ENCODE data around the gene DTNB. TPM values are rescaled to one million over a fixed set of nuclear protein-coding genes. Genes with fewer than 3 reads are reported as not detected.
A peak's percentile ranks its signal among the peaks of the same experiment; 100 is the strongest.

Gene DTNB
- total and polyA plus RNA-seq, 2 of the 4 experiments (the other 2 are of a cell fraction): 3.8 to 5.3 TPM

- Histone ChIP-seq H3K18ac (ENCODE audit: low read depth, low read length) (no peak overlapping the region), H3K79me1 (ENCODE audit: low read depth in 1 of 2, low read length in 2 of 2) (no peaks in the 10 kb centered on the region), H4K91ac (ENCODE audit: insufficient read depth, low read depth, low read length) (no peak overlapping the region), H3K14ac (replicated peaks; ENCODE audit: low read depth, low read length) (no peak overlapping the region), H3K36me3 (ENCODE audit: control insufficient read depth, insufficient read depth, low read length) (no peaks in the 10 kb centered on the region), H2BK120ac (ENCODE audit: low read depth, low read length) (no peak overlapping the region), H3K4me3 (ENCODE audit: insufficient read depth, low read depth, low read length) (no peak overlapping the region), H2AK5ac (ENCODE audit: low read depth, low read length) (no peak overlapping the region; the same call in 1 of the 2 replicates), H3K9me3 (ENCODE audit: control insufficient read depth, insufficient read depth, low read length) (no peaks in the 10 kb centered on the region), H3K4ac (ENCODE audit: low read depth, low read length) (0 out of 2 replicates have a peak overlapping the region, but pooled peaks have one; percentile 11), H3K23ac (ENCODE audit: low read depth, low read length) (no peak overlapping the region), H4K20me1 (ENCODE audit: insufficient read depth, low read length) (no peaks in the 10 kb centered on the region), H3K27me3 (ENCODE audit: control insufficient read depth, insufficient read depth, low read length) (no peaks in the 10 kb centered on the region), H4K5ac (ENCODE audit: low read depth, low read length) (no peak overlapping the region), H4K8ac (ENCODE audit: low read depth in 2 of 2, low read length in 2 of 2) (no peak overlapping the region), H2AK9ac (replicated peaks; ENCODE audit: low read depth, low read length, poor library complexity) (no peak overlapping the region), H2BK20ac (ENCODE audit: low read depth, low read length) (no peak overlapping the region), H3K56ac (ENCODE audit: extremely low read depth, insufficient read depth, low read length) (no peak overlapping the region), H2BK5ac (ENCODE audit: low read depth, low read length, poor library complexity, severe bottlenecking) (no peak overlapping the region), H2BK15ac (ENCODE audit: low read depth, low read length) (no peak overlapping the region), H3K9me1 (ENCODE audit: insufficient read depth, low read length) (no peaks in the 10 kb centered on the region), H3K4me2 (ENCODE audit: low read depth, low read length) (no peak overlapping the region), H3K27ac (ENCODE audit: insufficient read depth, low read length) (no peak overlapping the region), H3K4me1 (ENCODE audit: control insufficient read depth, insufficient read depth, low read length) (peaks cover 2% of the 10 kb centered on the region), H2AFZ (replicated peaks; ENCODE audit: low read length, poor library complexity) (peak overlapping the region; percentile 53), H3K9ac (ENCODE audit: low read depth, low read length) (no peak overlapping the region)
- ATAC-seq (ENCODE audit: low read depth): no peak
- ChIA-PET CTCF (no interaction called here), POLR2A (ENCODE audit: unreplicated experiment) (no interaction called here)
- BruUV-seq (replicated peaks): no TSS peak
- intact Hi-C loops (cut with micrococcal nuclease) (no loop called here), dilution Hi-C loops (cut with HindIII; ENCODE audit: low sequenced_read_pairs, unreplicated experiment) (no loop called here), in situ Hi-C loops (cut with MboI; ENCODE audit: low sequenced_read_pairs) (no loop called here)
- TF ChIP-seq RCOR1 (IDR thresholded peaks at IDR 0.05; ENCODE audit: insufficient replicate concordance, low read length) (no peak), CTCF (conservative IDR thresholded peaks at IDR 0.05; ENCODE audit: low read depth, low read length) (no peak), SMC3 (IDR thresholded peaks at IDR 0.05; ENCODE audit: low read depth, low read length) (no peak), CEBPB (IDR thresholded peaks at IDR 0.05; ENCODE audit: low read depth, low read length) (no peak), BHLHE40 (IDR thresholded peaks at IDR 0.05; ENCODE audit: low read depth, low read length) (no peak), ELK1 (IDR thresholded peaks at IDR 0.05; ENCODE audit: borderline replicate concordance, low read depth, low read length) (no peak), RAD21 (IDR thresholded peaks at IDR 0.05; ENCODE audit: low read length) (no peak), NFE2L2 (IDR thresholded peaks at IDR 0.05; ENCODE audit: low read depth, low read length) (no peak), MXI1 (IDR thresholded peaks at IDR 0.05; ENCODE audit: borderline replicate concordance, low read depth, low read length) (no peak), RFX5 (IDR thresholded peaks at IDR 0.05; ENCODE audit: low read depth, low read length) (no peak), POLR2A (IDR thresholded peaks at IDR 0.05; ENCODE audit: low read depth, low read length) (no peak)
- 96% methylated on average over 7 of the region's 10 CpGs; no CpG with 5 or more reads in 1 of the 2 experiments for WGBS, 2 experiments (ENCODE audit: extremely low coverage in 2 of 2, insufficient read length in 1 of 2)
- no peak for DNase-seq
Measured at GRCh38 chr2:25559148-25559547, 114.2 kb downstream of the DTNB start.
